HG02759 (cell line): Measurements from ENCODE around the gene SLTM.
"Not testable (repeated sequence)": the region's sequence is repeated elsewhere in the genome, so short reads cannot be mapped to it uniquely, and the experiment has no call there.

Source experiments
- ATAC-seq: cut with Tn5 transposase; IDR thresholded peaks from one replicate; pipeline ENCODE4 v1.9.1; 2021; ENCODE audit warnings: mild to moderate bottlenecking, moderate library complexity; ENCODE audit not compliant: unreplicated experiment

Gene SLTM

DNA sequence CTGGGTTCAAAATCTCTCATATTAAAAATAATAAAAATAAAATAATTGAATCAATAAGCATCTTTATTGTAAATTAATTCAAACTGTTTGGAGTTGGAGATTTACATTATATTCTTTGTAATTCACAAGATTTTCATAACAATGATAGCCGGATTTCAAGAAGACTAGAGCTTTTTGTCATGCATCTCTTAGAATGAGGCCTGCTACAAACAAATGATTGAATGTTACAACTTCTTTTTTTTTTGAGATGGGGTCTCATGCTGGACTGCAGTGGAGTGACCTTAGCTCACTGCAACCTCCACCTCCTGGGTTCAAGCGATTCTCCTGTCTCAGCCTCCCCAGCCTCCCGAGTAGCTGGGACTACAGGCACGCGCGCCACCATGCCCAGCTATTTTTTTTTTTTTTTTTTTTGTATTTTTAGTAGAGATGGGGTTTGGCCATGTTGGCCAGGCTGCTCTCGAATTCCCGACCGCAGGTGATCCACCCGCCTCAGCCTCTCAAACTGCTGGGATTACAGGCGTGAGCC lies 3.5 kb downstream of the SLTM start:
- no peak for ATAC-seq

DNA sequence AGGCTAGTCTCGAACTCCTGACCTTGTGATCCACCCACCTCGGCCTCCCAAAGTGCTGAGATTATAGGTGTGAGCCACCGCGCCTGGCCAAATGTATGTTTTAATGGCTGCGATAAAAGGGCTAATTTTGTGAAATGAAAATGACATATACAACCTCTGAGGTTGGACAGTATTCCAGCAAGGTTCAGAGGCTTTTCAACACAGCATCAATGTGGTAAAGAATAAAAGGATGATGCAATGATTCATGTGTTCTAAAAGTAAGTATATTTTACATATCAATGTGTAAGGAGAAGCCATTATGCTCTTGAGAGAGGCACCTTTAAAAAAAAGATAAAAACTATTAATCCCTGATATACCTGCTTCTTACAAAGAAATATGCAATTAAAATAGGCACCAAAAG lies 6.7 kb downstream of the SLTM start:
- ATAC-seq, result no peak

DNA sequence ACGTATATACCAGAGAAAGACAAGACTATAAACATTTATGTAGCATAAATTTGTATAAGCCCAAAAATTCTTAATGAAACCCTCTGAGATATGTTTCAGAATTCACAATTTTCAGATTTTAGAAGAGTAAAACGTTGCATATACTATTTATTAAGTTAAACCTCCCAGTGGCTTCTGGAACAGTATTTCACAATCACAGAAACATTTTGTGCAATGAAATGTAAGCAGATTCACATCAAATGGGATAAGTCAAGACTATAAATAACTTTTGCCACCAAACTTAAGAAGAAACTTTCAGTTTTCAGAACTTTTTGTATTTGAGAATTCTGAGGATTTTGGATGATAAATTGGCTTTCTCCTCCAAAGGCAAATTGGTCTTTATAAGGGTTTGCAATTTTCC lies 9.2 kb downstream of the SLTM start:
- no peak for ATAC-seq

DNA sequence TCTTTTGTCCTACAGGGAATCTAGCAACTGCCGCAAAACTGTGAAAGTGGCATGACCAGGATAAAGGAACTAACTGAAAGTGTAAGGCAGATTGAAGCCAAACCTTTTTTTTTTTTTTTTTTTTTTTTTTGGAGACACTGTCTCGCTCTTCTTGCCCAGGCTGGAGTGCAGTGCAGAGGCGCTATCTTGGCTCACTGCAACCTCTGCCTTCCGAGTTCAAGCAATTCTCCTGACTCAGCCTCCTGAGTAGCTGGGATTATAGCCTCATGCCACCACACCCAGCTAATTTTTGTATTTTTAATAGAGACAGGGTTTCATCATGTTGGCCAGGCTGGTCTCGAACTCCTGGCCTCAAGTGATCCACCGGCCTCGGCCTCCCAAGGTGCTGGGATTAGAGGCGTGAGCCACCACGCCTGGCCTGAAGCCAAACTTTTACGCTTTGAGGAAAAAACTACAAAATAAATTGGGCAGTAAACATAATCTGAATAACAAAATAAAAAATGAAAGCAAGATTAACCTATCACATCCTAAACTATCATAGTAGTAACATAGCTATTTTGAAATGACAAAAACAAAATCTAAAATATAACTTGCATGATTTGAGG lies 9.7 kb downstream of the SLTM start:
- no peak for ATAC-seq

DNA sequence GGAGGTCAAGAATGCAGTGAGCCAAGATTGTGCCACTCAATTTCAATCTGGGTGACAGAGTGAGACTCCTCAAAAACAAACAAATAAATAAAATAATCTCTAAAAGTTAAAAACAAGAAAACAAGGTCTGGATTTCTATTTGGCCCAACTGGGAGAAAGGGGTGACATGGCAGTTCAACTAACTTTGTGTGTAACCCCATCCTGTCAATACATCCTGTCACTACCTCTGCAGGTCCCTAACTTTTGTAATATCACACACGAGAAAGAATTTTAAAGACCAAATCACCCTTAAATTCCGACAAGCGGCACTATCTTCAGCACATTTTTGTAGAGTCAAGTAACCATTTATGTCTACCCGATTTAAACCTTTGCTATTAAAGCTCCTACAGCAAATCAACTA lies 10.2 kb downstream of the SLTM start:
- ATAC-seq, result no peak

DNA sequence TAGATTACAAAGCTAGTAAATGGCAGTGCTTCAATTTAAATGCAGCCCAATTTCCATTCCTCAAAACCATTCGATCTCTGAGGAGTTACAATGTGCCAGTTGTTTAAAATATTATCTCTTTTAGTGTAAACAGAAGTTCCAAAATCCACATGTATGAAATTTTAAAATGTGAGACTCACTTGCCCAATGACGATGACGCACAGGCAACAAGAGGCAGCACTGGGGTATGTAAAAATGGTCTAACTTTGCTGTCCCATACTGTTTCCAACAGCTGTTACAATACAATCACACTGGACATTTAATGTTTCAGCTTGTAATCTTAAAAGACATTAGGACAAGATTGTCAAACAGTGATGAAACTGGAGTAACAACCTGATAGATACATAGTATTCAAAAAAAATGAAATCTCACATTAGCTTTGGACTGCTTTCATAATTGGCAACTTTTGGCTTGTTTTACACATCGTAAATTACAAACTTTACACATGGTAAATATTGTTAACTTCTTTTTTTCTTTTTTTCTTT lies 12.2 kb downstream of the SLTM start:
- no peak for ATAC-seq

DNA sequence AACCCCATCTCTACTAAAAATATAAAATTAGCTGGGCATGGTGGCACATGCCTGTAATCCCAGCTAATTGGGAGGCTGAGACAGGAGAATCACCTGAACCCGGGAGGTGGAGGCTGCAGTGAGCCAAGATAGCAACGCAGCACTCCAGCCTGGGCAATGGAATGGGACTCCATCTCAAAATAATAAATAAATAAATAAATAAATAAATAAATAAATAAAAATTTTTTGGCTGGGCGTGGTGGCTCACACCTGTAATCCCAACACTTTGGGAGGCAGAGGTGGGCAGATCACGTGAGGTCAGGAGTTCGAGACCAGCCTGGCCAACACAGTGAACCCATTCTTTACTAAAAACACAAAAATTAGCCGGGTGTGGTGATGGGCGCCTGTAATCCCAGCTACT lies 13.0 kb downstream of the SLTM start:
- not testable (repeated sequence) for ATAC-seq

DNA sequence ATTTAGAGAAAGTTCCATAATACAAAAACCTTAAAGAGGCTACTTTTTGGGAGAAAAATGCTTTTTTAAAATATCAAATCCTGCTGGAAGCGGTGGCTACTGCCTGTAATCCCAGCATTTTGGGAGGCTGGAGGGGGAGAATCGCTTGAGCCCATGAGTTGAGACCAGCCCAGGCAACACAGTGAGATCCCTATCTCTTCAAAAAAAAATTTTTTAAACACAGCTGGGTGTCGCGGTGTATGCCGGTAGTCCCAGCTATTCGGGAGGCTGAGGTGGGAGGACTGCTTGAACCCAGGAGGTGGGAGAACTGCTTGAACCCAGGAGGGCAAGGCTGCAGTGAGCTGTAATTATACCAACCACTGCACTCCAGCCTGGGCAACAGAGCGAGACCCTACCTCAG lies 14.2 kb downstream of the SLTM start:
- no peak for ATAC-seq

DNA sequence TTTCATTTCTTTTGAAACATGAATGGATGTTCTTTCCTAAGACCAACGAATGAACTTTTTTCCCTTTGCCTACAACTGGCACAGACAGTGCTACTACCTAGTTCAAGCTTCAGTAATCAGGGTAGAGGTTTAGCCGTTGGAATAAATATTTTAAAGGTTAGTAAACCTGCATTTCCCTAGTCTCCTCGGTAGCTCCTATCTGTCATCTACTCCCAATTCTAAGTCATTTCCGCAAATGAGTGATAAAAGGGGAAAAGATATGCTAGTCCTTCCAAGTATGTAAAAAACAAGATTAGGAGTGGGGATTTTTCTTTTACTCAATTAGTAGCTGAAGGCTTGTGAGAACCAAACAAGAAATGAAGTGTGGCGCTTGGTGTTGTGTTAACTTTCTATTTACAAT lies 15.2 kb downstream of the SLTM start:
- no peak for ATAC-seq

DNA sequence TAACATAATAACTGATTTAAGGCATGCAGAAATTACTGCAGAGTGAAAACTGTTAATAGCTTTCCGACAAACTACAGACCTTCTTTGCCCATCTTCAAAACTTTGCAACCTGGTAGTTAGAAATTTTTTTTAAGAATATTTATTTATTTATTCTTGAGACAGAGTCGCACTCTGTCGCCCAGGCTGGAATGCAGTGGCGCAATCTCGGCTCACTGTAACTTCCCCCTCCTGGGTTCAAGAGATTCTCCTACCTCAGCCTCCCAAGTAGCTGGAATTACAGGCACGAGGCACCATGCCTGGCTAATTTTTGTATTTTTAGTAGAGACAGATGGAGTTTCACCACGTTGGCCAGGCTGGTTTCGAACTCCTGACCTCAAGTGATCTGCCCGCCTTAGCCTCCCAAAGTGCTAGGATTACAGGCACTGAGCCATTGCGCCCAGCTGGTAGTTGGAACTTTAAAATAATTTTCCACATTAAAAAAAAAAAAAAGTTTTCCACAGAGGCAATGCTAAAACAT lies 15.8 kb downstream of the SLTM start:
- not testable (repeated sequence) for ATAC-seq

DNA sequence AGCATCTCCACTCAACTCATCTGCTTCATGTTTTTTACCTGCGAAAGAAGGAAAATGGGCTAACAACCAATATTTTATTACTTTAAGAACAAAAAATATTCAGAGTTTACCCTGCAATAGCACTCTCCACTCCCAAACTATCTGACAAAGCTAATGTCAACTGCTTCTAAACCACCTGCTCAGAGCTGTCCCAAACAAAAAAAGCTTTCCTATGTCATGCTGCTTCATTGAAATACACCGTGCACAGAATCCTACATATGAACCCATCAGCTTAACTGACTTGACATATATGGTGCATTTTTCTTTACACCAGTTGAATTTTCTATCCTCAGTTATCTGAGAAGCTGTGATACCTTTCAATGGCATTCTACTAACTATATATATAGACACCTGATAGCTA lies 16.5 kb downstream of the SLTM start:
- no peak for ATAC-seq

DNA sequence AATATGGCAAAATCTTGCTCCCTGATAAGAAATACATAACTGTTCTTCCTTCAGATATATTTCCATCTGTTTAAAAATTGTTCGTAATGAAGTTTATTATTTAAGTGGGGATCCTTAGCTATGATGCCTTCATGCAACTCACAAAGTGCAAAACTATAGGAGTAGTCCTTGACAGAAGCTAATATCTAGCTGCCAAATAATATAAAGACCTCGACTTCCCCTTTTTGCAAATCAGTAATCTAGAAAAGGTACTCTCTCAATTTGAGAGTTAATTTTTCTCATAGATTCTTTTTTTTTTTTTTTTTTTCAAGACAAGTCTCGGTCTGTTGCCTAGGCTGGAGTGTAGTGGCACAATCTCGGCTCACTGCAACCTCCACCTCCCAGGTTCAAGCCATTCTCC lies 23.0 kb downstream of the SLTM start:
- no peak for ATAC-seq

DNA sequence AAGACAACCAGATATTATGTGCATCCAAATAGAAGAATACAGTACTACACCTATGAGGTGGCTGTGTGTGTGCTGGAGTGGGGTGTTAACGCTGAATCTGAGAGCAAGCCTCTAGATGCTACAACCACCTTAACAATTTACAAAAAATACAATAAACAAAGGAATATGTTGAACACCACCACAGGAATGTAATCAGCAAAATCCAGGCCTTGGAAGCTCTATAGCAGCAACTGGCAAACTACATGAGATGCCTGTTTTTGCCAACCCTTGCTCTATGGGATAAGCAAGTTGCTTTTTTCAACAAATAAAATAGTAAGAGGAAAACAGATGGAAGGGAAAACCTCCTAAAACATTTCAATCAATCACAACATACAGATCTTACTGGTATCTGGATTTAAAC lies 23.9 kb downstream of the SLTM start:
- no peak for ATAC-seq

DNA sequence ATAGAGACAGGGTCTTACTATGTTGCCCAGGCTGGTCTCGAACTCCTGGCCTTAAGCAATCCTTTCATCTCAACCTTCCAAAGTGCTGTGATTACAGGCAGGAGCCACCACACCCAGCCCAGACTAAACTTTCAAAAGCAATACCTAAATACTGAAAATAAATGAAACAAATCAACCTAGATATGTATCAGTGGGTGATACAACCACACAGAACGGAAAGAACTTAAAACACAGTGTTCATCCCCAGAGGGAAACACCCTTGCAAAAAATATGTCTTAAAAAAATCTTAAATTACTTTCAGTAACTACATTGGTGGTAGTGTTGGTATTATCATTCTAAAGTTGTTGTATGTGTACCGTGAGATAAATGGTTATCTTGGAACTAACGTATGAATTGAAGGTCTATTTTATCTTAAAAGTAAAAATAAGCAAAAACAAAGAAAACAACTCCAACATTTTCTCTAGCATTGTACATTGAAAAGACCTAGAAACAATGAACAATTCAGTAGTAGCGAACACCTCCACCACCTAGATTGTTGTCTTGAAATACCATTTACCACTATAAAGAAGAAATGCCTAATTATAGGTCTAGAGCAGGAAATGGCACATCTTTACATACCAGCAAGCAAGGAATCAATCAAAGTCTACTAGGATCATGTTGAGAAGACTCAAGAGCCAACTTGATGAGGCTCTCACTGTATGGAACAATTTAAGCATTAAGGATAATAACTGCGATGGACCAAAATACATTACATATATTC lies 24.7 kb downstream of the SLTM start:
- ATAC-seq, result no peak

DNA sequence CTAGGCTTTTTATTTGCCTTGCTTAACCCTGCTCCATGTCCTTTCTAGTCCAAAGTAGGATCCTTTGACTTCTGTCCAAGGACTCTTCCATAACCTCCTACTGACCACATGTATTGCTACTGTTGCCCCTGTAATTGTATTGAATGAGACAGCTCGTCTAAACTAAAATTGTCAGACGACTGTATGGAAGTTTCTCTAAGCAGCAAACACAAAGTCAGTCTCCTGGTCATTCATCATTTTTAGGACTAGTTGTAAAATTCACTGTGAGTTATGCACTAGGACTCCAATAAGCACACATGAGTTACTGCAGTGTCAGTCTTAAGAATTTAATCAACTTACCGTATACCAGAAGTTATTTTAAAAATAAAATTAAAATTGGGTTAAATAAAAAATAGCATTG lies 32.8 kb downstream of the SLTM start:
- ATAC-seq, result no peak

DNA sequence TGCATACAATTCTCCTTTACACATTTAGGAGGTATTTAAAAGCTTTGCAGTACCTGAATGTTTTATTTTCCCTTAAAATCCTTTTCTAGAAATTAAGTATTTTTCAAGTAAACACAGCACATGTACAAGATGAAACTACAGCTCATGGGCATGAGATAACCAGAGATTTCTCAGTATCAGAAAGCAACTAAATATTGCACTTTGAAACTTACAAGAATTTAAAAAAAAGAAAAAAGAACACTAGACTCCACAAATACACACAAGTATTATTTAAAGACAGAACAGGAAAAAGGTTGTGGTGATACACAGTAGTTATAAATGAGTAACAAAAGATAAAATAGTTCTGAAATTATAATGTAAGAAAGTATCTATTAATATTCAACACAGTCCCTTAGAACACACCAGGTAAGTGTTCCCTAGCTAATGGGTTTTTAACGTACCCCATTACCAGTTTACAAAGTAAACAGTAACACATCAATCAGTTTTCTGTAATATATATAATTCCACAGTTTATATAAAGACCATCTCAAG lies 35.3 kb downstream of the SLTM start:
- ATAC-seq, result no peak

DNA sequence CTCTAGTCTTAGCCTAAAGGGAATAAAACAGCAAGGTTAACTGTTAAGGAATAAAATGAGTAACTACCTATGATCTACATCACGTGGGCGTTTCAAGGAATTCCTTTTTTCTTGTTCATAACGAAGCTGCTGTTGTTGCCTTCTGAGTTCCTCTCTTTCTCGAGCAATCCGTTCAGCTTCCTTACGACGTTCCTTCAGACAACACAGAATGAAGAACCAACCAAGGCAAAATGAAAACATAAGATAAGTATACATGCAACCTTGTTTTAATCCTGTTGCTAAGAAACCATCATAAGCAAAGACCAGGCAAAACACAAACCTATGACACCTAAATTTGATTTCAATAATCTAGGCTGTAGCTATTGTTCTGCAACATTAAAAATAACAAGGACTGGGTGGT lies 44.1 kb downstream of the SLTM start:
- ATAC-seq, result no peak

DNA sequence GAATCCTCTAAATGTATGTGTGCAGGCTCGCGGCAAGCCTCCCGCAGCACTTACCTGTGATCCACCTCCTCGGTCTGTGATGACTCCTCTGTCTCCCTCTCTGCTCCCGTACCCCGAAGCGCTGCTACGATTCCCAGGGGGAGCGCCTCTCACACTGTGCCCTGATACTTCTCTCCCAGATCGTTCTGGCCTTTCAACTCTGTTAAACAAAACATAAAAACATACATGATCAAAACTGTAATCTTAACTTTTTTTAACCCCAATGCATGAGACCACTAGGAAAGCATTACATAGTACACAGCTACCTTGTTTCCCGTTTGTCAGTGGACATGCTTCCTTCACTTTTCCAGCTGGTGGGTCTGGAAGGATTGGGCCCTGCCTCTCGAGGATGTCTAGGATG lies 46.6 kb downstream of the SLTM start:
- ATAC-seq, result no peak

DNA sequence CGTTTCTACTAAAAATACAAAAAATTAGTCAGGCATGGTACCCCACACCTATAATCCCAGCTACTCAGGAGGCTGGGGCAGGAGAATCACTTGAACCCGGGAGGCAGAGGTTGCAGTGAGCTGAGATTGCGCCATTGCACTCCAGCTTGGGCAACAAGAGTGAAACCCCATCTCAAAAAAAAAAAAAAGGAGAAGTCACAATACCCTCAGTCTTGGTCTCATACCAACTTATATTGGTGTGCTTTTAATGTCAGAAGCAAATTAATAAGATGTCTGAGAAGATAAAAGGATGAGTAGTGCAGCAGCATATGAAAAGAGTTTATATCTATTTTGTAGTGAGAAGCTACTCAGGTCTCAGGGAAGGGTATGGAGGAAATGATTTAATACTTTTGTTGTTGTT lies 49.6 kb downstream of the SLTM start:
- ATAC-seq, result not testable (repeated sequence)

DNA sequence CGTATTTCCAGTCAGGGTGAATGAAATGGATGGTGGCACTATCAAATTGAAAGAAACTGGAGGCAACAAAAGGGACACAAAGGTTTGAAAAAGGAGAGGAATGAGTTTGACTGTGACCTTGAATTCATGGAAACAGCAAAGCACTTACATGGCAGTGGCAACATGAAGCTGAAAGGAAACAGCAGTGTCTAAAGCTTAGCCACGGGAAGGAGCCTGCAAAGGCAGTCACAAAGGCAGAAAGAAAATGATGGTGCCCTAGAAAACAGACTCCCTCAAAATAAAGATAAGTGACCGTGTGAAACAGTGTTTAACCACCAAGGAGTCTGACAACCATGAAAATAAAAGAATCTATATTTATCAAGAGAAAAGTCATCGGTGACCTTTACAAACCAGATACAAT lies 51.2 kb downstream of the SLTM start:
- ATAC-seq, result no peak

DNA sequence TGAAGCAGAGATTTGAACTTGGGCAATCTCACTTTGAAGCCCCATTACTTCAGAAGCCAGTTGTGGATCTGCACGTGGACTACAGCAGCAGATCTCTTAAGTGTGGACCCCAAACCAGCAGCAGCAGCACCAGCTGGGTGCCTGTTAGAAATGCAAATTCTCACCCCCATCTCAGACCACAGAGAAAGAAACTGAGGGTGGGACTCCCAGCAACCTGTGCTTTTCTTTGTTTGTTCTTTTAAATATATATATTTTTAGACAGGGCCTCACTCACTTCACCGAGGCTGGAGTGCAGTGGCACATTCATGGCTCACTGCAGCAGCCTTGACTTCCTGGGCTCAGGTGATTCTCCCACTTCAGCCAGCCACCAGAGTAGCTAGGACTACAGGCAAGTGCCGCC lies 53.2 kb downstream of the SLTM start:
- peak; percentile 53 for ATAC-seq
